NCI-H187 treated with DMSO at 0.1 percent for 48 hours (cell line): Measurements from ENCODE around the gene ZNF526.
"Not testable (repeated sequence)": the region's sequence is repeated elsewhere in the genome, so short reads cannot be mapped to it uniquely, and the experiment has no call there.

ENCODE experiments used
- DNase-seq: peaks from one replicate; lab custom pipeline; 2025; lab: John Stamatoyannopoulos, UW

ZNF526 gene

GRCh38 chr19:42246922-42247639 is 27.0 kb downstream of the ZNF526 start:
- no peak for DNase-seq

DNA sequence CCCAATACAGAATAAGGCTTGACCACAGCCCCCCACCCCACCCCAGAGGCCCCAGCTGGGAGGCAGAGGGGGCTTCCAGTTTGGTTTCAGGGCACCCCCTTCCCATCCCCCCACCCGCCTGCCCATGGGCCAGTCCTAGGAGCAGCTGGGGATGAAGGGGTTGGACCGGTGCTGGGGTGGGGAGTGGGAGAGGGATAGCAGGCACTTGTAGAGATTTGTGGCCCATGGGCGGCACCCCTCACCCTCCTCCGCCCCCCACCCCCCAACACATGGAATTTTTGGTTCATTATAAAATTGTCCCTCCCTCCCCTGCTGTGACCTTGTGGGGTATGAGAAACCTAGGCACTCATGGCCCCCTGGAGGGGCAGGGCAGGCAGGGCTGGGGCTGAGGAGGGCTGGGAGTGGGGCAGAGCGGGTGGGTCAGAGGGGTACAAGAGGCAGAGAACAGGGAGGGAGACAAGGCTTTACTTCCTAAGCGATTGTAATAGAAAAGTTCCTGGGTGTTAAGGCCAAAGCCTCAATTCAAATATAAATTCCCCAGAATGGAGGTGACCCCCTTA is 27.6 kb downstream of the ZNF526 start:
- DNase-seq = no peak

GRCh38 chr19:42248270-42249148 is 28.4 kb downstream of the ZNF526 start:
- DNase-seq = no peak

- no peak for DNase-seq
These were observed 29.1 kb downstream of the ZNF526 start for GRCh38 chr19:42249149-42249750.

- DNase-seq = no peak
These were observed 29.7 kb downstream of the ZNF526 start for GRCh38 chr19:42249769-42250168.

GRCh38 chr19:42250183-42250665 is 30.1 kb downstream of the ZNF526 start:
- DNase-seq = no peak

DNA sequence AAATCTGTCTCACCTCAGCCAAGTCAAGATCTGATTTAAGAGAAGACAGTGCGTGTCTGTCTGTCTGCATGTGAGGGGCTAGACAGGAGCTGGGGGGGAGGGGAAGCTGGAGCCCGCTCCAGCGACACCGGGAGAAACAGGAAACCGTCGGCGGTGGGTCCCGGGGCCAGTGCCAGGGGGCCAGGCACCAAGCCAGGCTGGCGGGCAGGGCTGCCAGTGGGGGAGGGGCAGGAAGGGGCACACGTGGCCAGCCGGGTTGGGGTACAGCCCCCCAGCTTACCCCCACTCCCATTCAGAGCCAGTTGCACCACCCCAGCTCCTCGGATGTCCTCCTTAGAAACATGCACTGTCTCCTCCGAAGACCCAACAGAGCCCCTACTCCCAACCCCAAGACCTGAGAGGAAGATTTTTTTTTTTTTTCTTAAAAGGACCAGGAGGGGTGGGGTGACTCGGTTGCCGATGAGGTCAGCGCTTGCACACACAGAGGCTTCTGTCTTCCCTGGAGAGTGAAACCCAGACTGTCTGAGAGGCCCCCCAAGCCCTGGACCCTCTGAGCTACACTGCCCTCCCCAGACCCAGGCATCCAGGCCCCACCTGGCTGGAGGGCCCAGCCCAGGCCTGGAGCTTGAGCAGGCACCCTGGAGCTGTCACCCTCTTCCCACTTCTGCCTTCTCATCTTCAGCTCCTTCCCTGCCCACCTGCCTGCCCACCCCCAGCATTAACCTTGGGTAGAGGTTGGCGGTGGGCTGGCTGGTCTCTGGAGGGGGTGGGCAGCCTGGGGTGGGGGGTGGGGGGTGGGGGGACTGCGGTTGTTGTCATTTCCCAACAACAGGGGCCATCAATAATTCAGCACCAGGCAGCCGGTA is 30.8 kb downstream of the ZNF526 start:
- no peak for DNase-seq

- no peak for DNase-seq
These were observed 31.7 kb downstream of the ZNF526 start for GRCh38 chr19:42251572-42252358.

DNA sequence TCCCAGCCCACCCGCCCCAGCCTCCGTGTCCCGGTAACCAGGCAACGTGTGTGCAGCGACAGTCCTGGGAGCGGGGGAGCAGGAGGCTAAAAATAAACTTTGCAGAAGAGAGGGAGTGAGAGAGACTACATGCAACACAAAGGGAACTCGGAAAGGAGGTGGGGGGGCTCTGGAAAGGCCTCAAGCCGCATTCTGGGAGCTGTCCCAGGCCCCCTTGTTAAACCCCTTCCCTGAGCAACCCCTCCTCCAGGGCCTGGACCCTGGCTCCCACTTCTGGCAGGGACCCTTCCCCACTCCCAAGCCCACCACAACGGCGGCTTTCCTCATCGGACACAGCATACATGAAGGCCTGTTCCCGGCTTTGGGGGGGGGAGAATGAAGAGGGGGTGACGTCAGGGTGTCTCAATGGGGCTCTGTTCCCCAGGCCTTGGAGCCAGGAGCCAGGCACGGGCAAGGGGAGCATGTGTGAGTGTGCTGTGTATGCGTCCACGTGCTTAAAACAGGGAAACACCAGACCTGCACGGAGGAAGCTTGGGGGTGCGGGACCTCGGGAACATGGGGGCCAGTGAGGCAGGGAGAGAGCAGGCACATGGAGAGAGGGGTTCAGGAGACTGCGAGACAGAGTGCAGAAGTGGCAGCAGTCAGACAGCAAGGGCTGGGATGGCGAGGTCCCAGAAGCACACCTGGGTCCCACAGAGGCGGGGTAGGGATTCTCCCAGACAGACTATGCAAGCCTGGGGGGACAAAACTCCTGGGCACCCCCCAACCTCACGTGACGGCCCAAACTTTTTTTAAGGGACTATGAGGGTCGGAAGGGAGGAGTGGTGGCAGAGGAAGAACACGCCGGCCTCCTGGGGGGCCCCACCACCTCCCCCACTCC is 32.5 kb downstream of the ZNF526 start:
- DNase-seq = no peak

DNA sequence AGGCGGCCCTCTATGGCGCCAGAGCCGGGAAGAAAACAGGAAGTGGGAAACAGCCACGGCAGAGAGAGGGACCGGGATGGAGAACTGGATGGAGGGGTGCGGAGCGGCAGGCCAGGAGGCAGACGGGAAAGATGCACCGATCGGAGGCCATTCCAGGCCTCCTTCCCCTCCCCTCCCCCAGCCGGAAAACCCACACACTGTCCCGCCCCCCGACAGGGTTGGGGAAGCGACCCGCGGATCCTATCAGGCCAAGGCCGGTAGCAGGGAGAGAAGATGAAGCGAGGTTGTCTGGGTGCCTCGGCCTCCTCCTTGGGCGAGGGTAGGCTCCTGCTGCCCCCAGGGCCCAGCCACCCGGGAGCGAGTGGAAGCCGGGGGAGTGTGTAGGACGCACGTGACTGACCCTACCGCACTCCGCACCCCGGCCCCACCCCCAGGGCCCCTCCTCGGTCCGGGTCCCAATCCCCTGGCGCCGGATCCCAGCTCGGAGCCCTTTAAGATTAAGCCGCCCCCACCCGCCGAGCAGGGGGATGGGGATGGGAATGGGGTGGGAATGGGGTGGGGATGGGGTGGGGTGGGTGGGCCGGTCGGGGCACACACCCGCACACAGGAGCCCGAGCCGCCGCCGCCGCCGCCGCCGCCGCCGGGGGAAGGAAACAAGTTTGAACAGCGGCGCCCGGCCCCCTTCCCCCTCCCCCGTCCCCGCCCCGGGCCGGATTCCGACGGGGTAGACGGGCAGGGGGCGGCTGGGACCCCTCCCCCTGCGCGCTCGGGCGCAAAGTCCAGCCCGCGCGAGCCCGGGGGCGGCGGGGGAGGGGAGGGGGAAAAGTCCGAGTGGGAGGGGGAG is 33.4 kb downstream of the ZNF526 start:
- DNase-seq = no peak

- no peak for DNase-seq
These were observed 34.2 kb downstream of the ZNF526 start for GRCh38 chr19:42254089-42254849.

DNA sequence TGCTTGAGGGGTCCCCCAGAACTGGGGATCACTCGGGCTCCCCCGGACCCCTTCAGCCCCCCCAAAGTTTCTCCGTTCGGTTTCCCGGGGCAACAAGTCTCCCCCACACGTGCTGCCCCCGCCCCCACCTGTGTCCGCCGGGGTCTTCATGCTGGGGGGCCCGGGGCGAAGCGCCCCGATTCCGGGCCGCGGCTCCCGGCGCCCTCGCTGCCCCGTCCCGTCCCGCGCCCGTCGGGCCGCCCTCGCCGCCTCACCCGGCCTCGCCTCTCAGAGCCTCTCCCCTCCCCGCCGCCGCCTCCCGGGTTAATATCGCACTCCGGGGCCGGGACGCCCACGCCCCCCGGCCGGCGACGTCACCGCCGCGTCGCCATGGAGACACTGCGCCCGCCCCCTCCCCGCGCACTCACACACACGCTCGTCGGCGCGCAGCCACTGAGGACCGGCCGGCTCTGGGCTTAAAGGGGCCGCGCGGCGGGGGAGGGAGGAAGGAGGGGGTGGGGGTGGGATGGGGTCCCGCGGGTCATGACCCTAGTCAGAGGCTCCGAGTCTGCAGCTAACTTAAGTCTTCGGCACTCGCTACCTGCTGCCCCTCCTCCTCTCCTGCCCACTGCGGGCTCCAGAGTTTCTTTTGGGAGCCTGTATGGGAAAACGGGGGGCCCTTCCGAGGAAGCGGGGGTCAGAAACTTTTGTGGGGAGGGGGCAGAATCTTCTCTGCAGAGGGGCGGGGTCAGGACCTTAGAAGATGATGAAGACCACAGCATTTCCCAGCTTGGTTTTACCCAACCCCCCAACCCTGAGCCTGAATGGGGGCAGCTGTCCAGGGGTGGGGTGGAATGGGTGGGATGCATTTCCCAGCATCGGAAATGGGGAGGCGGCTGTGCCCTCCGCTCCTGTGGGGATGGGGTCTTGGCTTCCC is 35.0 kb downstream of the ZNF526 start, which contains the start of gene ERF:
Gene ERF (minus strand): TSS at position 279 of the 916 bp plus-strand sequence. CDS start 129 bp downstream, at position 150.
- DNase-seq = peak; percentile 63

DNA sequence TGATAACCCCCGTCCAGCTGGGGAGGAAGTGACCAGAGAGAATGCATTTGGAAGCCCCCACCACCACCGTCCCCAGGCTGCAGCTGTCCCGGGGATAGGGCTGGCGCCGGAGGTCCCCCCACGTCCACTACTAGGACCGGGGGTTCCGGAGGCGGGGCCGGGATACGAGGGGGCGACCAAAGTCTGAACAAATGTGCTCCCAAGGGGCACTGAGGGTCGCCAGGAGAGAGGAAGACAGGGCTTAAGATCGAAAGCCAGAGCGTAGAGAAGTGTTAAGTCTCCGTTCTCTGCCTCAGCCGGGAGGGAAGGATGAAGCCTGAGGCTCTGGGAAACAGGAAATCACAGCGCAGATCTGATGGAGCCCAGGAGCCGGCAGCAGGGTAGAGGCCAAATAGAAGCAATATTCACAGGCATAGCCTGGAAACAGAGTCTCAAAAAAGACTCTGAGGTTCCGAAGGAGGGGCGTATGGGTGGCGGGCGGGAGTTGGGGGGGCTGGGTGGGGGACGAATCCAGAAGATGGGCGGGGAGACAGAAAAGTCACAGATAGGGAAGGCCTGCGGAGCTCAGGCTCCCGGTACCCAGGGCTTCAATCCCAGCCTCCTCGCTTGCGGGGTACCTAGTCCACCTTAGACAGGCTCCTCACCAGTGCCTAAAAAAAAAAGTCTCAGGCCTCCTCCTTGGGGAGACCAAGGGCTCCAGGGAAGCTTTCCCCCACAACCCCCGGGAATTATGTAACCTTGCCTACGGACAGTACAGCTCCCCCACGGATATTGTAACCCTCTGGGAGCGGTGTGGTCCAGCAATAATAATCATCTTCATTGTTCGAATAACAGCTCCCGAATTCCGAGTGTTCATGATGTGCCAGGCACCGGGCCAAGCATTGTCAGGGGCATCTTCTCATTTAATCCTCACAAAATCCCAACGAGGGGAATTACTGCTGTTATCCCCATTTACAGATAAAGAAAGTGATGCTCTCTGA is 35.9 kb downstream of the ZNF526 start:
- DNase-seq = no peak

GRCh38 chr19:42257842-42258241 is 37.7 kb downstream of the ZNF526 start:
- not testable (repeated sequence) for DNase-seq

DNA sequence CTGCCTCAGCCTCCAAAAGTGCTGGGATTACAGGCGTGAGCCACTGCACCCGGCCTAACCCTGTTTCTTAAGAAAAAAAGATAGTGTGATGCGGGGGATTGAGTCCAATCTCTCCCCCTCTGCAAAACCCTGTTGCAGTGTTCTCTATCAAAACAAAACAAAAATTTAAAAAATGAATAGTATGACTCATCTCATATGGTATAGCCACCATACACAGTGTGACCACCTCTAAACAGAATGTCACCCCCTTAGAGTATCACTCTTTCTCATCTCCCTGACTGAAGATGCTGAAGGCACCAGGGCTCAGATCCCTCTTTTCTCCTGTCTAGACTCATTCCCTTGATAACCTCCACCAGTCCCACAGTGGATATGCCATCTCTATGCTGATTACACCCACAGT is 41.7 kb downstream of the ZNF526 start:
- no peak for DNase-seq
